ENCODE measurements around the gene SMAD2. TPM values are rescaled to one million over a fixed set of nuclear protein-coding genes. Genes with fewer than 3 reads are reported as not detected.
A peak's percentile ranks its signal among the peaks of the same experiment; 100 is the strongest.

Gene SMAD2
- total and polyA plus RNA-seq, 9 of the 15 experiments (the other 6 are each of a cell fraction or from before 2014, with no cell fraction given): 9.2 to 49.6 (median 33.7) TPM

DNA sequence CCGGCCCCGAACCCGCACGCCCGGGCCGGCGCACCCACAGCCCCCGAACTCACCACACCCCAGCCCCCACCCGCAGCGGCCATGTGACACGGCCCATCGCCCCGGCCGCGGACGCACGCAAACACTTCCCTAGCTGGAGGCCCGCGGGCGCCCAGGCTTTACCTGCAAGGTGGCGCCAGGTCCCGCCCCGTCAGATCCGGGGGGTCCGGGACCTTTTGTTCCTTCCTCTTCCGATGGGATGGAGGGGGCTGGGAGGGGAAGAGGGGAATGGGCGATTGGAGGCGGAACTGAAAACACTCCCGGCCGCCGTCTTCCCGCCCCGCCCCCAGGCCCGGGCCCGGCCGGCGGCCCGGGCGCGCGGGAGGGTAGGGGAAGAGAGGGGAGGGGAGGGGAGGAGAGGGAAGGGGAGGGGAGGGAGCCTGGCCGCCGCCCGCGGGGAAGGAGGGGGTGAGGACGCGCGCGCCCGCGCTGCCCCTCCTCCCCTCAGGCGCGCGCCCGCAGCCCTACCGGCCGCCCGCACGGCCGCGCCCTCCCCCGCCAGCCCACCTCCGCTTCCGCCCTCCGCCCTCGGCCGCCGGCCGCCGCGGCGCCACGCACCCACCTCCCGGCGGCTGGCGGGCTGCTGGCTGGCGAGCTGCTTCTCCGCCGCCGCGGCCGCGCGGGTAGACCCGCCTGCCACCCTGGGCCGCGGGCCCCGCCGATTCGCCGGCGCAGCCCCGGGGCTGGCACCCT, at the start of gene SMAD2 (continued):
- TF ChIP-seq, protein P1, sequence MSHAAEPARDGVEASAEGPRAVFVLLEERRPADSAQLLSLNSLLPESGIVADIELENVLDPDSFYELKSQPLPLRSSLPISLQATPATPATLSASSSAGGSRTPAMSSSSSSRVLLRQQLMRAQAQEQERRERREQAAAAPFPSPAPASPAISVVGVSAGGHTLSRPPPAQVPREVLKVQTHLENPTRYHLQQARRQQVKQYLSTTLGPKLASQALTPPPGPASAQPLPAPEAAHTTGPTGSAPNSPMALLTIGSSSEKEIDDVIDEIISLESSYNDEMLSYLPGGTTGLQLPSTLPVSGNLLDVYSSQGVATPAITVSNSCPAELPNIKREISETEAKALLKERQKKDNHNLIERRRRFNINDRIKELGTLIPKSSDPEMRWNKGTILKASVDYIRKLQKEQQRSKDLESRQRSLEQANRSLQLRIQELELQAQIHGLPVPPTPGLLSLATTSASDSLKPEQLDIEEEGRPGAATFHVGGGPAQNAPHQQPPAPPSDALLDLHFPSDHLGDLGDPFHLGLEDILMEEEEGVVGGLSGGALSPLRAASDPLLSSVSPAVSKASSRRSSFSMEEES (CRISPR knock-in tag; IDR thresholded peaks at IDR 0.05): peak; percentile 6; the same call in 1 of the 2 replicates
- TF ChIP-seq NONO (IDR thresholded peaks at IDR 0.05; ENCODE audit: low read depth in 2 of 2, low read length in 1 of 2) (no peak), MCM7 (IDR thresholded peaks at IDR 0.05) (no peak), YY1 (IDR thresholded peaks at IDR 0.05; ENCODE audit: borderline replicate concordance in 1 of 3, control insufficient read depth in 1 of 3, extremely low read depth in 1 of 3, insufficient read depth in 3 of 3, insufficient read length in 1 of 3, insufficient replicate concordance in 2 of 3, low read depth in 1 of 3, low read length in 2 of 3) (peak in 1 of 3 experiments; percentile 19), HNRNPL (IDR thresholded peaks at IDR 0.05; ENCODE audit: low read depth, low read length) (no peak), STAT5B (CRISPR knock-in tag; IDR thresholded peaks at IDR 0.05) (no peak), XRCC5 (IDR thresholded peaks at IDR 0.05; ENCODE audit: low read depth, low read length) (no peak), FIP1L1 (IDR thresholded peaks at IDR 0.05; ENCODE audit: low read depth, low read length, poor library complexity, severe bottlenecking) (peak; percentile 7), NRF1 (conservative IDR thresholded peaks at IDR 0.05 in 1 of 2, IDR thresholded peaks at IDR 0.05 in 1 of 2) (peak in 1 of 2 experiments; percentile 37; a peak in 1 of 4 replicates)
